Activated CD4-positive, alpha-beta T cell treated with anti-CD3 and anti-CD28 coated beads, Interleukin-2, amount 10 ng/mL, durations not matched to agents 24 days and 14 days (primary cell): ENCODE data around the gene PCK1. TPM values are rescaled to one million over a fixed set of nuclear protein-coding genes. Genes with fewer than 3 reads are reported as not detected.

Experiments
- DNase-seq: peaks from one replicate; pipeline ENCODE4 v3.0.0; 2022
- H3K27ac Mint-ChIP-seq: one replicate; pipeline ENCODE4 v1.8.0; 2022; ENCODE audit warnings: mild to moderate bottlenecking, mixed read lengths
- H3K27me3 Mint-ChIP-seq: one replicate; pipeline ENCODE4 v1.8.0; 2022; ENCODE audit warnings: mixed read lengths
- H3K36me3 Mint-ChIP-seq: one replicate; pipeline ENCODE4 v1.8.0; 2022; ENCODE audit warnings: low read depth, mild to moderate bottlenecking, mixed read lengths
- H3K4me1 Mint-ChIP-seq: one replicate; pipeline ENCODE4 v1.8.0; 2021; ENCODE audit warnings: mixed read lengths
- H3K4me3 Mint-ChIP-seq: one replicate; pipeline ENCODE4 v1.8.0; 2022; ENCODE audit warnings: mild to moderate bottlenecking, moderate library complexity, mixed read lengths
- H3K9me3 Mint-ChIP-seq: one replicate; pipeline ENCODE4 v1.8.0; 2021; ENCODE audit warnings: mixed read lengths
- intact Hi-C: fragments of 100-400 bp; cut with micrococcal nuclease; formaldehyde crosslinking; loops from one replicate; pipeline ENCODE4 v1.15.1; 2023
- total RNA-seq: library from RNA; stranded (reverse); gene quantifications from 2 replicates; pipeline ENCODE4 v1.2.3, GENCODE V29; 2022

The PCK1 gene
- total RNA-seq, 1 donor from 2014 or later = not detected

DNA sequence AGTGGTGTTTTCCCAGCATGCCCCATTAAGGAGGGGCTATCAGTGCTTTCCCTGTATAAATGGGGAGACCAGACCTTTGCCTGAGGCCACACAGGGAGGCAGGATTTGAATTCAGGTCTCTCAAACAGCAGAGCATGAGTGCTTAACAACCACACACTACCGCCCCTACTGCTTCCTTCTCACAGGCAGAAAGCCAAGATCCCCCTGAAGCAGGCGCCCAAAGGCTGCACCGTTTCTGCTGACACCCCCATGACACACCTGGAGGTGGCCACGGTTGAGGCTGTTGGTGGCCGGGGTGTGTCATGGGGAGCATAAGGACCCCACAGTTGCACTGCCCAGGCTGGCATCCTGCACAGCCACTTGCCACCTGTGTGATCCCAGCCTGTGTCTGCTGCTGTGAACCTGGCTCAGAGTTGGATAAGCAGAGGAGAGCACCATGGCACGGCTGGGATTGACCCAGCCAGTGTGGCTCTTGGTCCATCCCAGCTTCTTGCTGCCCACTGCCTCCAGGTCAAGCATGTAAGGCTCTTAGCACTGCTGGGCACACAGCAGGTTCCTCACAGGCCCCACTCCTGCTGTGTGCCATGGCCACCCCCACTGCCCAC lies 28.3 kb downstream of the PCK1 start:
- no peak for DNase-seq
- no peak overlapping the region for H3K27ac Mint-ChIP-seq
- intact Hi-C loops = no loop called here
- H3K4me3 Mint-ChIP-seq = no peak overlapping the region
- H3K36me3 Mint-ChIP-seq = no peaks in the 10 kb centered on the region
- H3K9me3 Mint-ChIP-seq = no peaks in the 10 kb centered on the region
- H3K27me3 Mint-ChIP-seq = peaks cover 6% of the 10 kb centered on the region
- no peaks in the 10 kb centered on the region for H3K4me1 Mint-ChIP-seq

DNA sequence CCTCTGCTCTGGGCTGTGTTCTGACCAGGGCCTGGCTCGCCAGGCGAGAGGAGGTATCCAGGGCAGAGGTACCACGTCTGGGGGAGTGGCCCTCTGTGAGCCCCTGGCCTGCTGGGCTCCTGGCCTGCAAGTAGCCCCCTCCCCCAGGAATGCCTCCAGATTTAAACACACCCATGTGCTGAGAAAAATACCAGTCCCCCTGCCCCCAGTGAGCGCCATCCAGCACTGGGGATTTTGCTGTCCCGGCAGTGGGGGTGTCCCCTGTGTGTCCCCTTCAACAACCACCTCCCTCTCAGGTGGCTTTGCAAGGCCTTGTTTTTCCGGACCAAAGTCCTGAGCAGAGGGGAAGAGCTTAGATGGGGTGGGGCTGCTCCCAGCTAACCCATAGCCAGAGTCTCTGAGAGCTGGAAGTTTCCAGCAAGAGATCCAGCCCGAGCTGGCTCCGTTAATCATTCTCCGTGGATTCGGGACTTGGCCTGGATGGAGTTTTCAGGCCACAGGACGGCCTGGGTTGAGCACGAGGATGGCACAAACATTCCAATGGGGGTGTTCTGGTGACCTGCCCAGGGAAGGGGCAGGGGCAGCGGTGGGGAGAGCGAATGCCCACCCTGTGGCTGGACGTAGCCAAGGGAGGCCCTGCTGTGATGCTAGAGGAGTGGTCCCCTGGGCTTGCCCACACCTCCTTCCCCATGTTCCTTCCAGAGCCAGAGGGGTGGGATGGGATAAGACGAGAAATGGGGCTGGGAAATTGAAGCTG lies 29.0 kb downstream of the PCK1 start:
- Mint-ChIP-seq H3K27ac (no peak overlapping the region), H3K27me3 (peaks cover 5% of the 10 kb centered on the region), H3K4me1 (peaks cover 2% of the 10 kb centered on the region), H3K36me3 (no peaks in the 10 kb centered on the region), H3K4me3 (no peak overlapping the region), H3K9me3 (no peaks in the 10 kb centered on the region)
- no peak for DNase-seq
- intact Hi-C loops = loop anchor here (5.0 kb wide), 1 partner anchor 208 kb away; no protein-coding TSS in a partner anchor

DNA sequence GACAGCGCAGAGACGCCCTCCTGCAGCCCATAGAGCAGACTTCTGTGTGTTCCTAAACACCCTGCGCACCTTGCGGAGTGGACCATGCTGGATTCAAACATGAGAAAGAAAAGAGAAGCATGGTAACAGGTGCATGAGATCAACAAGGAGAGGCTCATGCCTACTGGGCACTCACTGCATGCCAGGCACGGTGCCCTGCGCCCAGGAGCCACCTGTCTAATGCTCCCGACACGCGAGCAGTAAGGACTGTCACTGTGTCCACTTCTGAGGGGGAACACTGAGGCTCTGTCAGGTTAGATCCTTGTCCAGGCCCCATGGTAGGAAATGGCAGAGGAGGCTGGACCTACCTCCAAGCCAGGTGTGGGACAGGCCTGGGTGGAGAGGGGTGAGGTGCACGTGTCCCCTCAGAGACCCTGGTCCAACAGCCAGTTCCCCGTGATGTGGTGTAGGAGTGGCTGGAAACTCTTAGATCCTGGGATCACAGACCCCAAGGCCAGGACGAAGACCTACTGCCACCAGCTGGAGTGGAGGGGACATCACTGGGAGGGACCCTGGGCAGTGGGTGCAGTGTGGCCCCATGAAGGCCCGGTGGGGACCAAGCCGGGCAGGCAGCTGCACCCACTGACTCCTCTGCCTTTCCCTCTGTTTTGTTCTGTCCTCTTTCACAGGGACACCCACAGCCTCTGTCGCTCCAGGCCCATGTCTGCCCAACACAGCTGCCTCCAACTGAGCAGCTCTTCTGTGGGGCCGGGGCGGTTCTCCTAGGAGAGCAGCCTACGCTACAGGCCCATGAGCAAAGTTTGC lies 29.8 kb downstream of the PCK1 start:
- H3K36me3 Mint-ChIP-seq = no peaks in the 10 kb centered on the region
- H3K4me3 Mint-ChIP-seq = no peak overlapping the region
- no peaks in the 10 kb centered on the region for H3K9me3 Mint-ChIP-seq
- intact Hi-C loops = loop anchor here (5.0 kb wide), 1 partner anchor 208 kb away; no protein-coding TSS in a partner anchor
- H3K27ac Mint-ChIP-seq = no peak overlapping the region
- H3K27me3 Mint-ChIP-seq = peaks cover 5% of the 10 kb centered on the region
- DNase-seq = no peak
- peaks cover 2% of the 10 kb centered on the region for H3K4me1 Mint-ChIP-seq

DNA sequence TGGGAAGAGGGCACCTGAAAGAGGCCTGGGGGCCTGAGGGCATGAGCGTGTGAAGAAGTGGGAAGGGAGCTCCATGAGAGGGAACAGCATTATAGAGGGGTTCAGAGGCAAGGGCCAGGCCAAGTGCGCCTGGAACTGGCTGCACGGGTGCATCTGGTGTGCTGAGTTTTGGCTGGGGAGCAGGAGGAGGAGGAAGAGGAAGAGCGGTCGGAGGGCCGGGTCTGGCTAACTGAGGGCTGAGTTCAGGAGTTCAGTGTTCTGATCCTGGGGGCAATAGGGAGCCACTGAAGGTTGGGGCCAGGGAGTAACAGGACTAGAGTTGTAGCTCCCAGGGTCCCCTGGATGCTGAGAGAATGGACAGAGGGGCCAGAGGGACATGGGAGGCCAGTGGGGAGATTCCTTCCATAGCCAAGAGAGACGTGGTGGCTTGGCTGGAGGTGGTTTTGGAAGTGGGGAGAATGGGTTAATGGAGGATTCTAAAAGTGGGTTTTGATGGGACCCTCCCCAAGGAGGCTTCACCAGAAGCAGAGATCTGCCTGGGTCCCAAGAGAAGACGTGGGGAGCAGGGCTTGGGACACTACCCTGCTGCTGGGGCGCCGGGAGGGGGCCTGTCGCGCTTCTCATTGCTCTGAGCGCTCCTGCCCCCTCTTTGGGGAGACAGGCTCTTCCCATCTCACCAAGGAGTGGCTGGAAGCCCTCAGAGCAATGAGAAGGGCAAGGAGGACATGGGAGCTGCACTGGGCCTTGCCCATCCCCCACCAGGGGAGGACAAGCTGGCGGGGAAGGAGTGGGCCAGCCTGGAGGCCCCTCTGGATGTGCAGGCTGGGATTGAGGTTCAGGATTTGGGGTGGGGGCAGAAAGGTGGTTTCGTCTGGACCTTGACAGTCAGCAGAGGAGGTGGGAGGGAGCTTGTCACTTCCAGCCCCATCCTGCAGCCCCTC lies 30.6 kb downstream of the PCK1 start:
- Mint-ChIP-seq H3K9me3 (no peaks in the 10 kb centered on the region), H3K4me3 (no peak overlapping the region), H3K36me3 (no peaks in the 10 kb centered on the region), H3K4me1 (peaks cover 2% of the 10 kb centered on the region), H3K27me3 (peaks cover 3% of the 10 kb centered on the region), H3K27ac (peak overlapping the region; percentile 3)
- no peak for DNase-seq
- intact Hi-C loops = loop anchor here (5.0 kb wide), 1 partner anchor 209 kb away; no protein-coding TSS in a partner anchor

DNA sequence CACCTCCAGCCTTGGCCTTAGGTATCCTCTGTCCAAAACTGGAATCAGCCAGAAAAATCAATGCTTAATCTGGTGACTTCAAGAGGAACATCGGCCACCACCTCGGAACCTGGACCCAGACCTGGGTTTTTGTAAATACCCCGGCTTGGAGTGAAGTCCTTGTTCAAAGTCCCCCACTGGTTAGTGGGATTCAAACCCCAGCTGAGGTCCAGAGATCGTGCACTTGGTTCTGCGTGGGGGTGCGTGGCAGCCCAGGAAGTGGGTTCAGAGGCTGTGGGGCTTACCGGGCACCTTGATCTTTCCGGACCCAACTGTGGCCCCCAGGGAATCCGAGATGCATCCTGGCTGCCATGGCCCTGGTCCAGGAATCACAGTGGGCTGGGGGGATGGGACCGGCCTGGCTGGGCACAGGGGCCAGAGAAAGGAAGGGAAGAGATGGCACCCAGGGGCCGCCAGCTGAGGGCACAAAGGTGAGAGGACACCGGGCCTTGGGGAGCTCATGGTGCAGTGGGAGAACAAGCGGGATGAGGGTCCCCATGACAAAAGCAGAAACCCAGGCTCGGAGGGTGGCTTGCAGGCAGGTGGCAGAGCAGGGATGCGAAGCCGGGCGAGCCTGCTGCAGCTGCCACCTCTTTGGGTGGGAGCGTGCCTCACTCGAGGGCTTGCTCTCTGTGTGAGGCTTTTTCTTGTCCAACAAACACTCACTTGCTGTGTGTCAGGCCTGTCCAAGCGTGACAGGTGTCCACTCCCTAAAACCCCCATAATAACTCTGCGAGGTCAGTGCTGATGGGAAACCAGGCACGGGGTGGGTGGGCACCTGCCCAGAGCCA lies 31.6 kb downstream of the PCK1 start:
- H3K27me3 Mint-ChIP-seq = peaks cover 4% of the 10 kb centered on the region
- intact Hi-C loops = loop anchor here (5.0 kb wide), 1 partner anchor 210 kb away; no protein-coding TSS in a partner anchor
- no peak overlapping the region for H3K27ac Mint-ChIP-seq
- no peaks in the 10 kb centered on the region for H3K36me3 Mint-ChIP-seq
- DNase-seq = no peak
- peaks cover 2% of the 10 kb centered on the region for H3K4me1 Mint-ChIP-seq
- H3K9me3 Mint-ChIP-seq = no peaks in the 10 kb centered on the region
- no peak overlapping the region for H3K4me3 Mint-ChIP-seq

DNA sequence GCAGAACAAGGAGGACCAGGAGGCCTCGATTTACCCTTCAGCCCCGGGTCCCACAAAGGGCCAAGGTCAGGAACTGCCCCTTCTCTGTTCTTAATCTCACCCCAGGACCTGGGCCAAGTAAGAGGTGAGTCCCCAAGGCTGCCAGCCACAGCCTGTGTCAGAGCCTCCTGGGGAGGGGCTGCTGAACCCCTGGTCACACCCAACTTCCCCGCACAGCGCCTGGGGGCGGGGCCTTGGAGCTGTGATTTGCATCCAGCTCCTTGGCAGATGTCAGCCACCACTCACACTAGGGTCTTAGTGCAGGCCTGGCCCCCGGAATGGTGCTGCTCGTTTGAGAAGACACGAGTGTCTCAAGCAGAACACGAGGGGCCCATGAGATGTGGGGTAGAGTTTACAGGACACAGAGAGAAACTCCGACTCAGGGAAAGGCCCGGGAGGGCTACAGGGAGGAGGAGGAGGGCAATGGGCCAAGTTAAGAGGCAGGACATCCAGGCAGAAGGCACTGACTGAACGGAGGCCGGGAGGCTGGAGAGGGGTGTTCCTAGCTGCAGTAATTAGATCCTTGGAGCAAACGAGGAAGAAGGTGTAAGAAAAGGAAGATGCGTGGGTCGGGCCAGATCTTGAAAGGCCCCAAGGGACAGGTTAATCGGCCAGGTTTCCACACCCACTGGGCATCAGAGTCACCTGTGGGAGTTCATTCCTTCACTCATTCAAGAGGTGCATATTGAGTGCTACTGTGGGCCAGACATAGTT lies 32.4 kb downstream of the PCK1 start:
- DNase-seq = no peak
- peaks cover 2% of the 10 kb centered on the region for H3K4me1 Mint-ChIP-seq
- intact Hi-C loops = loop anchor here (5.0 kb wide), 1 partner anchor 211 kb away; no protein-coding TSS in a partner anchor
- H3K36me3 Mint-ChIP-seq = no peaks in the 10 kb centered on the region
- no peak overlapping the region for H3K27ac Mint-ChIP-seq
- no peaks in the 10 kb centered on the region for H3K9me3 Mint-ChIP-seq
- H3K4me3 Mint-ChIP-seq = no peak overlapping the region
- H3K27me3 Mint-ChIP-seq = peaks cover 8% of the 10 kb centered on the region

DNA sequence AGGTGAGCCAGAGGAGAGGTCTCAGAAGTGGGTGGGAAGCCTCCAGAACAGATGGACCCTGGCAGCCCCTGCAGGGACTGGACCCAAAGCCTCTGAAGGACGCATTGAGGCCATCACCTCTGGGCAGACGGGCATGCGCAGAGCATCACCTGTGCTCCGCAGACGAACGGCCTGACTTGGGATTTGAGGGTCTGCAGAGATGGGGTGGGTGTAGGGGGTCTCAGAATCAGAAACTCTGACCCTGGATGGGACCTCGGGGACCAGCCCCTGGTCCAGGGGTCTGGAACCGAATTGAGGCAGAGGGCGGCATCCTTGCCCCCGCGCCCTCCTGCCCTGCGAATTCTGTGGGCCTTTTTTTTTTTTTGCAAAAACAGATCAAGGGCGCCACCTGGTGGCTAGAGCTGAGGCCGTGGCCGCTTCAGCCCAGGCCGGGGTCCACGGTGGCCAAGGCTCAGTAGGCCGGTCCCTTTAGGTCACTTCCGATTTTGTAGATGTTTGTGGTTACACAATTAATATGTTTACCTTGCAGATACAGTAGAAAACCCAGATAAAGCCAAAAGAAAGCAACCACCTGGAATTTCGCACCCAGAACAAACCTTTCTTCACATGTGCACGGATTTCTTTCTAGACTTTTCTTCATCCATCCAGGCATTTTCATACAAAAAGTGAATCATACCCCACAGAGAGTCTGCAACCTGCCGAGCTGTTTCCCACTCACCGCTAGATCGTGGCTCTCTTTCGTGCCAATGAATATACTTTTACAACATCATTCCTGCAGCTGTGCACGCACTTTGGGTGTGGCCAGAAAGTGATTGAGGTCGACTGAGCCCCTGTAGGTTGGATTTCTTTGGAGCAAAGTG lies 33.4 kb downstream of the PCK1 start:
- H3K9me3 Mint-ChIP-seq = no peaks in the 10 kb centered on the region
- no peak overlapping the region for H3K27ac Mint-ChIP-seq
- peaks cover 16% of the 10 kb centered on the region for H3K27me3 Mint-ChIP-seq
- peaks cover 2% of the 10 kb centered on the region for H3K4me1 Mint-ChIP-seq
- no peaks in the 10 kb centered on the region for H3K36me3 Mint-ChIP-seq
- H3K4me3 Mint-ChIP-seq = no peak overlapping the region
- peak; percentile 87 for DNase-seq
- intact Hi-C loops = loop anchor here (1.0 to 5.0 kb wide), 2 partner anchors 80 to 212 kb away; no protein-coding TSS in a partner anchor

DNA sequence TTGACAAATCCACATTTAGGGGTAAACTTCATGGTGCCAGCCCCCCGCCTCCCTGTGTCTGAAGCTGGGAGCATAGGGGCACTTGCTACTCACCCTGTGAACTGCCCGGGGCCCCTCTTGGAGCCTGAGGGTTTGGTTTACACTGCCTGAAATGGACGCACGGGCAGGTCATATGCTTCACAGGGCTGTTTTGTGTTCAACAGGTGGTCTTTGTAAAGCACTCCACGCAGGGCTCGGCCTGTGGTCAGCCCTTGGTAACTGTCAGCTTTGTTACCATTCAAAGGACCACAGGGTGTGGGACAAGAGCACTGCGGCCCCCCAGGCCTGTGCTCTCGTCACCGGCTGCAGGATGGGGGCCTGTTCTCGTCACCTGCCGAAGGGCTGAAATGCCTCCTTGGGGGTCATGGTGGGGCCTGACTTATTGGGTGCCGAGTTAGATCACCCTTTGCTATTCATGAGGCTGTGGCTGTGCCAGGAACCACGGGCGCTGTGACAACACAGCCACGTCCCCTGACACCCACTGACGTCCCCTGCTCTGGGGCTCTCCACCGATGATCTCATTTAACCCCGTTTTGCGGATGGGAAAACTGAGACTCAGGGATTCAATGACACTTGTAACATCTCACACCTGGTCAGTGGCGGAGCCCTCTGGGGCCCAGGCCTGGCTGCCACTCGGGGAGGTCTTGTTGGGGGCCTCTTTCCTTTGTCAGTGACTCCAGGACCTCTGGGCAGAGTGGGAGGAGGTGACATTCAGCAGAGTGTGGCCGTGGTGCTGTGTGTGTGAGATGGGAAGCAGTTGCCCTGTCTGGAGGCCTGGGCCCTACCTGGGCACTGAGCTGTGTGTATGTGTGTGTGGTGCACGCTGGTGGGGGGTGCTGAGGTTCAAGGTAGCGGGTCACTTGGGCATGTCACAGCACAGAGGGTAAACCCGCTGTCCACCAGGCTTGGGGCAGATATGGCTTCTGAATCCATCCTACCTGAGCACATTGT lies 34.4 kb downstream of the PCK1 start:
- Mint-ChIP-seq H3K27me3 (peaks cover 21% of the 10 kb centered on the region), H3K27ac (no peak overlapping the region), H3K4me1 (peaks cover 4% of the 10 kb centered on the region), H3K4me3 (no peak overlapping the region), H3K9me3 (no peaks in the 10 kb centered on the region), H3K36me3 (no peaks in the 10 kb centered on the region)
- intact Hi-C loops = loop anchor here (2.0 to 5.0 kb wide), 5 partner anchors 25 to 583 kb away; partner anchors contain the start of gene ZBP1
- DNase-seq = no peak

DNA sequence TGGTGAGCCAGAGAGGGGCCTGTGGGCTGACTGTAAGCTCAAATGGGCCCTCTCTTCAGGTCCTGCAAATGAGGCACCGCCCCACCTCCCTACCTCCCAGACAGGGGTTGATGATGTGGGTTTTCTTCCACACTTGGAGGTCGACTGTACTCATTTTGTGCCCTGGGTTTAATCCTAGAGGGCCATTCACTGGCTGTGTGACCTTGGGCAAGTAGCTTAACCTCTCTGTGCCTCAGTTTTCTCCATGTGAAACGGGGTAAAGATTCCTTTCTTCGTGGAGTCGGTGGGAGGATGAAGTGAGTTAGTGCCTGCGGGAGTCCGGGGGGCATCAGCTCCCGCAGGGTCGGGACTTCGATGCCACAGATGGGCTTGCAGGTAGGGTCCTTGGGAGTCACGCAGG lies 35.4 kb downstream of the PCK1 start:
- no peak overlapping the region for H3K4me3 Mint-ChIP-seq
- H3K27me3 Mint-ChIP-seq = peaks cover 26% of the 10 kb centered on the region
- H3K4me1 Mint-ChIP-seq = peaks cover 10% of the 10 kb centered on the region
- intact Hi-C loops = loop anchor here (2.0 to 5.0 kb wide), 5 partner anchors 24 to 582 kb away; partner anchors contain the start of gene ZBP1
- DNase-seq = no peak
- no peaks in the 10 kb centered on the region for H3K36me3 Mint-ChIP-seq
- no peak overlapping the region for H3K27ac Mint-ChIP-seq
- no peaks in the 10 kb centered on the region for H3K9me3 Mint-ChIP-seq
